ENCODE results near the gene RADIL.

RADIL gene

DNA sequence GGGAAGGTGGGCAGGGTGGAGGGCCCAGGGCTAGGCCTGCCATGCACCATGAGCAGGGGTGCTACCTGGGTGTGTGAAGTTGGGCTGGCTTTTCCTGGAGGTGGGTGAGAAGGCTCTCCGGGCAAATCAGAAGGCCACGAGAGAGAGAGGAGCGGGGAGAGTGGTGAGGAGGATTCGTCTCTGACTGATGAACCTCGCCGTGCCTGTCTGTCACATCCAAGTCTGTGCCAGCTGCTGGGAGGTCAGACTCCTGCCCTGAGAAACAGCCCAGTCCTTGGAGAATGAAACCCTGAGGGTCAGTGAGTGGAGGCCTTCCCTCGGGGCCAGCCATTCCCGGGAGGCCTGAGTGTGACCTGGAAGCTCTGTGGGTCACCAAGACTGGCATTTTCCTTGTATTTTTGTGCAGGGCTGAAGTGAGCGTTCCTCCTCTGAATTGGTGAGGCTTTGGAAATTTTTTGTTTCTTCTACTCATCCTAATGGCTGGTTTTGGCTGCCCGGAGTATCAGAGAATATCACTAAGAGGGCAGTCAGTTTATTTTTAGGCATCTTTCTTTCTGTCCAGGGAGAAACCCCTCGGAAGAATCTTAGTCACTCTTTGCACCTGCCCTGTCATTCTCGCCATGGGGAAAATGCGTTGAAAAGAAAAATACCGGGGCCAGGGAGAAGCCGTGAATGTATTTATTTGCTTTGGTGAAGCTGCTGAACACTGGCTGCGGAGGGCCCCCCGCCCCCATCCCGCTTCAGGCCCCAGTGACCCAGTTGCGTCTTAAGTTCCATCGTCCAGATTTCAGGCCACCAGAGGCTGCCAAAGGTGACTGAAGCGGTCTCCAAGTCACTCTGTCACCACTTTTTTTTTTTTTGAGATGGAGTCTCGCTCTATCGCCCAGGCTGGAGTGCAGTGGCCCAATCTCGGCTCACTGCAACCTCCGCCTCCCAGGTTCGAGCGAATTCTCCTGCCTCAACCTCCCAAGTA lies 114.6 kb downstream of the RADIL start:
- Histone ChIP-seq H3K36me3 (ENCODE audit: control insufficient read depth, insufficient read depth, low read length) (peaks cover 10% of the 10 kb centered on the region), H3K27me3 (replicated peaks; ENCODE audit: control insufficient read depth, insufficient read depth, low read length) (no peaks in the 10 kb centered on the region), H3K4me3 (replicated peaks; ENCODE audit: low read depth, low read length) (no peak overlapping the region)
- TF ChIP-seq, protein P1, sequence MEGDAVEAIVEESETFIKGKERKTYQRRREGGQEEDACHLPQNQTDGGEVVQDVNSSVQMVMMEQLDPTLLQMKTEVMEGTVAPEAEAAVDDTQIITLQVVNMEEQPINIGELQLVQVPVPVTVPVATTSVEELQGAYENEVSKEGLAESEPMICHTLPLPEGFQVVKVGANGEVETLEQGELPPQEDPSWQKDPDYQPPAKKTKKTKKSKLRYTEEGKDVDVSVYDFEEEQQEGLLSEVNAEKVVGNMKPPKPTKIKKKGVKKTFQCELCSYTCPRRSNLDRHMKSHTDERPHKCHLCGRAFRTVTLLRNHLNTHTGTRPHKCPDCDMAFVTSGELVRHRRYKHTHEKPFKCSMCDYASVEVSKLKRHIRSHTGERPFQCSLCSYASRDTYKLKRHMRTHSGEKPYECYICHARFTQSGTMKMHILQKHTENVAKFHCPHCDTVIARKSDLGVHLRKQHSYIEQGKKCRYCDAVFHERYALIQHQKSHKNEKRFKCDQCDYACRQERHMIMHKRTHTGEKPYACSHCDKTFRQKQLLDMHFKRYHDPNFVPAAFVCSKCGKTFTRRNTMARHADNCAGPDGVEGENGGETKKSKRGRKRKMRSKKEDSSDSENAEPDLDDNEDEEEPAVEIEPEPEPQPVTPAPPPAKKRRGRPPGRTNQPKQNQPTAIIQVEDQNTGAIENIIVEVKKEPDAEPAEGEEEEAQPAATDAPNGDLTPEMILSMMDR (IDR thresholded peaks at IDR 0.05; ENCODE audit: insufficient read depth, low read length, poor library complexity, severe bottlenecking): no peak
- no peak for DNase-seq (ENCODE audit: extremely low read depth, insufficient read length)

DNA sequence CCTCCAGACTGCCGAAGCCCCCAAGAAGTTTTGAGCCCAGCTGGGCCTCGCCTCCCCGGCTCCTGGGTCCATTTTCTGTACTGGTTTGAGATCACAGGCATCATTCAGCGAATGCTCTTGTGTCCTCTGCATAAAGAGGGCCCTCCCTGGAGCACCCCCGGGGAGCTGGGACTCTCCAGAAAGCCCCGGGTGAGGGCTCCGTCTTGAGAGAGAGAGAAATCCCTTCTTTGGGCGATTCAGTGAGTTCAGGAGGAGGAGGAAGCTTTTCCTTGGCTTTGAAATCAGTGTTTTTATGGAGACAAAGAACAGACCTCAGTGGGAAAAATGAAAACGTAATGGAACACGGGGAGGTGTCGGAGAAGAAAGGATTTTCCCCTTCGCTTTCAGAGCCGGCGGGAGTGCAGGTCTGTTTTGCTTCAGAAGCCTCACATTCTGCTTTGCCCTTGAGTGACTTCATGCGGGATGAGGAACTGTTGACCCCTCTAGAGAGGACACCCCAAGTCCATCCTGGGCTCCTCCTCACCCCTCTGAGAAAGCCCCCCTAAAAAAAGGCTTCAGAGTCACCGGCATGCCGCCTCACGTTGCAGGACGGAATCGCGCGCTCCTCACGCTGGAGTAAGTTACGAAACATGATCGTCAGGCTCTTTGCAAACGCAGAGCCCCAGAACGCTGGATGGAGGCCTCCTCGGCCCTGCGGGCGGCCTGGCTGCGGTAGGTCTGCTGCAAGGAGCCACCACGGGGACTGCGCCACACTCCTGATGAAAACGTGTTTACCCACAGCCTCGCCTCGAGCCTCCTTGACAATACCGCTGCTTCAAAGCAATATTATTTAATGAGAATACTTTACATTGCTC lies 116.6 kb downstream of the RADIL start:
- no peaks in the 10 kb centered on the region for H3K27me3 ChIP-seq (replicated peaks; ENCODE audit: control insufficient read depth, insufficient read depth, low read length)
- H3K4me3 ChIP-seq (replicated peaks; ENCODE audit: low read depth, low read length): no peak overlapping the region
- peaks cover 18% of the 10 kb centered on the region for H3K36me3 ChIP-seq (ENCODE audit: control insufficient read depth, insufficient read depth, low read length)
- DNase-seq (ENCODE audit: extremely low read depth, insufficient read length): no peak
- TF ChIP-seq, protein P1 (IDR thresholded peaks at IDR 0.05; ENCODE audit: insufficient read depth, low read length, poor library complexity, severe bottlenecking): no peak

DNA sequence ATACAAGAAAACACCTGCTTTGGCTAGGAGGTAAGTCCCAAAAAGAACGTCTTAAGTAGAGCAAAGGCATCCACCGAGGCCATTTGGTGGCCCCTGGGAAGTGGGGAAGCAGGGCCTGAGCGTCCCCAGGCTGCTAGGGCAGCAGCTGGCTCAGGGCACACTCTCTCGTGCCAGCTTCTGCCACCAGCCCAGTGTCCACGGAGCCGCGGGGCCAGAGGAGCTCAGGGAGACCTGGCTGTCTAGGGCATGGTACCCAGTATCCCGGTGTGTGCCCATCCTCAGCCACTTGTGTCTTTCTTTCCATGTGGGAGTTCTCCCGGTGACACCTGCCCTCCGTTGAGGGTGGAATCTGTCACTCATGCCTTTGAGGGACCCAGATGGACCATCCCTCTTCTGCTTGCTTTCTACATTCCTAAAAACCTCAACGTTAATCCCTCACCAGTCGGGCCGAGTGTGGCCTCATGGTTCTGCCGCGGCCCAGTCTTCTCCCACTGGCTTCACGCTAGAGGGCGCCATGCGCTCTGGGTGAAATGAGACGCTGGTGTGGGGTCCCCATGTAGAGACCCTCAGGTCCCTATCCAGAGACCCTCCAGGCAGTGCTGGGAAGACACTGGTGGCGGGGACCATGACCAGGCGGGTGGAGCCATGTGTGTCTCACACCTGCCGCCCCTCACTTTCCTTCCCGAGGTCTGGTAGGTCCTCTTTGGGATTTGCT lies 117.6 kb downstream of the RADIL start:
- no peak for DNase-seq (ENCODE audit: extremely low read depth, insufficient read length)
- H3K36me3 ChIP-seq (ENCODE audit: control insufficient read depth, insufficient read depth, low read length): peaks cover 19% of the 10 kb centered on the region
- TF ChIP-seq, protein P1 (IDR thresholded peaks at IDR 0.05; ENCODE audit: insufficient read depth, low read length, poor library complexity, severe bottlenecking): no peak

GRCh38 chr7:4764402-4765007 lies 119.0 kb downstream of the RADIL start:
- no peaks in the 10 kb centered on the region for H3K27me3 ChIP-seq (replicated peaks; ENCODE audit: control insufficient read depth, insufficient read depth, low read length)
- DNase-seq (ENCODE audit: extremely low read depth, insufficient read length): no peak
- TF ChIP-seq, protein P1 (IDR thresholded peaks at IDR 0.05; ENCODE audit: insufficient read depth, low read length, poor library complexity, severe bottlenecking): no peak
- H3K36me3 ChIP-seq (ENCODE audit: control insufficient read depth, insufficient read depth, low read length): peaks cover 20% of the 10 kb centered on the region
- no peak overlapping the region for H3K4me3 ChIP-seq (replicated peaks; ENCODE audit: low read depth, low read length)

More for the DNA sequence above, 117.6 kb downstream of the RADIL start:
- Histone ChIP-seq H3K27me3 (replicated peaks; ENCODE audit: control insufficient read depth, insufficient read depth, low read length) (no peaks in the 10 kb centered on the region), H3K4me3 (replicated peaks; ENCODE audit: low read depth, low read length) (no peak overlapping the region)

GRCh38 chr7:4763794-4764185 lies 119.7 kb downstream of the RADIL start:
- peaks cover 24% of the 10 kb centered on the region for H3K36me3 ChIP-seq (ENCODE audit: control insufficient read depth, insufficient read depth, low read length)

More at GRCh38 chr7:4763794-4764185, 119.7 kb downstream of the RADIL start:
- no peak for DNase-seq (ENCODE audit: extremely low read depth, insufficient read length)
- TF ChIP-seq, protein P1 (IDR thresholded peaks at IDR 0.05; ENCODE audit: insufficient read depth, low read length, poor library complexity, severe bottlenecking): no peak
- H3K4me3 ChIP-seq (replicated peaks; ENCODE audit: low read depth, low read length): no peak overlapping the region
- H3K27me3 ChIP-seq (replicated peaks; ENCODE audit: control insufficient read depth, insufficient read depth, low read length): no peaks in the 10 kb centered on the region

All from GM06990 (cell line).